ENCODE measurements around the gene PRKRA. TPM values are rescaled to one million over a fixed set of nuclear protein-coding genes. Genes with fewer than 3 reads are reported as not detected.

PRKRA gene
- total and polyA plus RNA-seq, 2 of the 13 experiments (the other 11 are each of a cell fraction or from before 2014, with no cell fraction given): 53.1 to 74.7 TPM

DNA sequence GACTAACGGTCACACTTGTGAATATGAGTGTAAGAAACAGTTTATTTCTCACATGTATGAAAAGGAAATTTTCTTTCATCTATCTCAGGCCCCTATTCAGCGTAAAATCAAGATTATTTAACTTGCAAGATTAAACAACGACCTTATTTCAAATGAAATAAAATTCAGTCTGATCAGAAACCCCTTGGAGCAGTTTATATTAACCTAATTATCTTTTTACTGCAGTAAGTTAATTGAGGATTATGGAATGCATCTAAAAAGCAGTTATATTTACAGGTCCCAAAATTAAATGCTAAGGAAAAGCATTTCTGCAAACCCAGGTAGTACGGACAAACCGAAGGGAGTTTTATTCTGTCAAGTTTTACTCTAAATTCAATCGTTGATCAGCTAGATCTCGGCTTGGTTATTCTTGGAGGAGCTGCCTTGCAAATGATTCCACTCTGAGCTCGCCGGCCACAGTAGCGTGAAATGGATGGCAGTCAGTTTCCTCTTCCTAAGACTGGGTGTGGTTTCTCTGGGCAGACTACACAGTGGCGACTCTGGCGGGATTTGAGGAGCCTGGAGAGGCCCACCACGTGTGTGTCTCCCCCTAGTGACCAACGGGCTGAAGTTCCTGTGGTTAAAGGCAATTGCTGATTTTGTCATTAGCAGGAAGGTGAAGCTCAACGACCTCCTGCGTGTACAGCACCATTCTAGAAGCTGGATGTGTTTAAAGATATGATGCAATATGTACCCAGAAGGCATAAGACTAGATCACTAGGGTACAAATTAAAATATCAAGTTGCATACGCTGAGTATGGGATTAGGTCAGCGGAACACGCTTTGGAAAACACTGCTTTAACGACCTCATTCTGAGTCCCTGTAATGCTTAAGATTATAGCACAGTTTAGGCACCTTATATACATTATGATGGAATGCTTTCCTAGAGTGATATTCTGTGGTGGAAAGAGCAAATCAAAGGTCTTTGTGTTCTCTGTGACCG, 36.4 kb downstream of the PRKRA start (continued):
- no peak for TF ChIP-seq ZNF225 (CRISPR knock-in tag; IDR thresholded peaks at IDR 0.05)
- TF ChIP-seq BCL6 (CRISPR knock-in tag; IDR thresholded peaks at IDR 0.05): peak; percentile 53
- peak; percentile 67 for TF ChIP-seq ATF7 (IDR thresholded peaks at IDR 0.05)
- no peak for TF ChIP-seq ATF7 (CRISPR knock-in tag; IDR thresholded peaks at IDR 0.05)
- TF ChIP-seq SSRP1 (CRISPR knock-in tag; IDR thresholded peaks at IDR 0.05): no peak
- 0 out of 2 replicates have a peak, but pooled peaks have one; percentile 61 for TF ChIP-seq MEF2D (CRISPR knock-in tag; IDR thresholded peaks at IDR 0.05)
- peak; percentile 42; the same call in 1 of the 2 replicates for TF ChIP-seq PHF21A (CRISPR knock-in tag; IDR thresholded peaks at IDR 0.05)
- TF ChIP-seq ZNF329 (CRISPR knock-in tag; IDR thresholded peaks at IDR 0.05; ENCODE audit: low read depth): no peak
- TF ChIP-seq ZBTB21 (CRISPR knock-in tag; IDR thresholded peaks at IDR 0.05): no peak
- no peak for TF ChIP-seq ZNF180 (CRISPR knock-in tag; IDR thresholded peaks at IDR 0.05; ENCODE audit: borderline replicate concordance, low read depth)
- no peak for TF ChIP-seq ZNF776 (CRISPR knock-in tag; IDR thresholded peaks at IDR 0.05)
- TF ChIP-seq, protein P1, sequence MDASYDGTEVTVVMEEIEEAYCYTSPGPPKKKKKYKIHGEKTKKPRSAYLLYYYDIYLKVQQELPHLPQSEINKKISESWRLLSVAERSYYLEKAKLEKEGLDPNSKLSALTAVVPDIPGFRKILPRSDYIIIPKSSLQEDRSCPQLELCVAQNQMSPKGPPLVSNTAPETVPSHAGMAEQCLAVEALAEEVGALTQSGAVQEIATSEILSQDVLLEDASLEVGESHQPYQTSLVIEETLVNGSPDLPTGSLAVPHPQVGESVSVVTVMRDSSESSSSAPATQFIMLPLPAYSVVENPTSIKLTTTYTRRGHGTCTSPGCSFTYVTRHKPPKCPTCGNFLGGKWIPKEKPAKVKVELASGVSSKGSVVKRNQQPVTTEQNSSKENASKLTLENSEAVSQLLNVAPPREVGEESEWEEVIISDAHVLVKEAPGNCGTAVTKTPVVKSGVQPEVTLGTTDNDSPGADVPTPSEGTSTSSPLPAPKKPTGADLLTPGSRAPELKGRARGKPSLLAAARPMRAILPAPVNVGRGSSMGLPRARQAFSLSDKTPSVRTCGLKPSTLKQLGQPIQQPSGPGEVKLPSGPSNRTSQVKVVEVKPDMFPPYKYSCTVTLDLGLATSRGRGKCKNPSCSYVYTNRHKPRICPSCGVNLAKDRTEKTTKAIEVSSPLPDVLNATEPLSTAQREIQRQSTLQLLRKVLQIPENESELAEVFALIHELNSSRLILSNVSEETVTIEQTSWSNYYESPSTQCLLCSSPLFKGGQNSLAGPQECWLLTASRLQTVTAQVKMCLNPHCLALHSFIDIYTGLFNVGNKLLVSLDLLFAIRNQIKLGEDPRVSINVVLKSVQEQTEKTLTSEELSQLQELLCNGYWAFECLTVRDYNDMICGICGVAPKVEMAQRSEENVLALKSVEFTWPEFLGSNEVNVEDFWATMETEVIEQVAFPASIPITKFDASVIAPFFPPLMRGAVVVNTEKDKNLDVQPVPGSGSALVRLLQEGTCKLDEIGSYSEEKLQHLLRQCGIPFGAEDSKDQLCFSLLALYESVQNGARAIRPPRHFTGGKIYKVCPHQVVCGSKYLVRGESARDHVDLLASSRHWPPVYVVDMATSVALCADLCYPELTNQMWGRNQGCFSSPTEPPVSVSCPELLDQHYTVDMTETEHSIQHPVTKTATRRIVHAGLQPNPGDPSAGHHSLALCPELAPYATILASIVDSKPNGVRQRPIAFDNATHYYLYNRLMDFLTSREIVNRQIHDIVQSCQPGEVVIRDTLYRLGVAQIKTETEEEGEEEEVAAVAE (CRISPR knock-in tag; IDR thresholded peaks at IDR 0.05; ENCODE audit: borderline replicate concordance): peak; percentile 65; the same call in 1 of the 2 replicates
- no peak for TF ChIP-seq ZNF224 (CRISPR knock-in tag; IDR thresholded peaks at IDR 0.05)
- TF ChIP-seq, protein P2, sequence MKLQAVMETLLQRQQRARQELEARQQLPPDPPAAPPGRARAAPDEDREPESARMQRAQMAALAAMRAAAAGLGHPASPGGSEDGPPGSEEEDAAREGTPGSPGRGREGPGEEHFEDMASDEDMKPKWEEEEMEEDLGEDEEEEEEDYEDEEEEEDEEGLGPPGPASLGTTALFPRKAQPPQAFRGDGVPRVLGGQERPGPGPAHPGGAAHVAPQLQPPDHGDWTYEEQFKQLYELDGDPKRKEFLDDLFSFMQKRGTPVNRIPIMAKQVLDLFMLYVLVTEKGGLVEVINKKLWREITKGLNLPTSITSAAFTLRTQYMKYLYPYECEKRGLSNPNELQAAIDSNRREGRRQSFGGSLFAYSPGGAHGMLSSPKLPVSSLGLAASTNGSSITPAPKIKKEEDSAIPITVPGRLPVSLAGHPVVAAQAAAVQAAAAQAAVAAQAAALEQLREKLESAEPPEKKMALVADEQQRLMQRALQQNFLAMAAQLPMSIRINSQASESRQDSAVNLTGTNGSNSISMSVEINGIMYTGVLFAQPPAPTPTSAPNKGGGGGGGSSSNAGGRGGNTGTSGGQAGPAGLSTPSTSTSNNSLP (IDR thresholded peaks at IDR 0.05; ENCODE audit: low read depth, low read length): peak; percentile 37; the same call in 1 of the 2 replicates
- TF ChIP-seq MTA1 (CRISPR knock-in tag; IDR thresholded peaks at IDR 0.05; ENCODE audit: borderline replicate concordance): no peak
- TF ChIP-seq, protein P3, sequence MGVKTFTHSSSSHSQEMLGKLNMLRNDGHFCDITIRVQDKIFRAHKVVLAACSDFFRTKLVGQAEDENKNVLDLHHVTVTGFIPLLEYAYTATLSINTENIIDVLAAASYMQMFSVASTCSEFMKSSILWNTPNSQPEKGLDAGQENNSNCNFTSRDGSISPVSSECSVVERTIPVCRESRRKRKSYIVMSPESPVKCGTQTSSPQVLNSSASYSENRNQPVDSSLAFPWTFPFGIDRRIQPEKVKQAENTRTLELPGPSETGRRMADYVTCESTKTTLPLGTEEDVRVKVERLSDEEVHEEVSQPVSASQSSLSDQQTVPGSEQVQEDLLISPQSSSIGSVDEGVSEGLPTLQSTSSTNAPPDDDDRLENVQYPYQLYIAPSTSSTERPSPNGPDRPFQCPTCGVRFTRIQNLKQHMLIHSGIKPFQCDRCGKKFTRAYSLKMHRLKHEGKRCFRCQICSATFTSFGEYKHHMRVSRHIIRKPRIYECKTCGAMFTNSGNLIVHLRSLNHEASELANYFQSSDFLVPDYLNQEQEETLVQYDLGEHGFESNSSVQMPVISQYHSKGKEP (CRISPR knock-in tag; IDR thresholded peaks at IDR 0.05): 0 out of 2 replicates have a peak, but pooled peaks have one; percentile 59
- TF ChIP-seq ZNF572 (CRISPR knock-in tag; IDR thresholded peaks at IDR 0.05): peak; percentile 58; the same call in 1 of the 2 replicates
